B cell (primary cell): Measurements from ENCODE around the gene ANKLE1.

Source experiments
- EZH2 ChIP-seq: IDR thresholded peaks from 2 replicates; pipeline ENCODE4 v1.6.1; 2012; ENCODE audit warnings: borderline replicate concordance, low read depth, mild to moderate bottlenecking, moderate library complexity, low read length; ENCODE audit not compliant: insufficient read depth, poor library complexity, severe bottlenecking
- TF ChIP-seq, protein P1 (sequence below): fragments of 200-600 bp; IDR thresholded peaks from one replicate; pipeline ENCODE4 v1.8.0; 2022; ENCODE audit warnings: antibody characterized with exemption, mild to moderate bottlenecking

DNA sequence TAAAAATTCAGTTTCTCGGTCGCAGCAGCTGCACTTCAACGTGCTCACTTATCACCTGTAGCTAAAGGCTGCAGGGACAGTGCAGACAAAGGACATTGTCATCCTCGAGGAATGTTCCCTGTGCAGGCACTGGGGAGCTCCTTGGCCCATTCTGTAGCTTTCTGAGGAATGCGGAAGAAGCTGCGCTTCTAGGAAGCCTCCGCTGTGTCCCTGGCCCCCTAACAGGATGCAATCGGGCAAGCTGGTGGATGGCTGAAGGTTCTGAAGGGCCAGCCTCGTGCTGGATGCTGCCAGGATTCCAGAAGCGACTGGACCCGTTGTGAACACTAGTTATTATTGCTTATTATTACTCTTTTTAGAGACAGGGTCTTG is 44.9 kb downstream of the ANKLE1 start:
- TF ChIP-seq, protein P1, sequence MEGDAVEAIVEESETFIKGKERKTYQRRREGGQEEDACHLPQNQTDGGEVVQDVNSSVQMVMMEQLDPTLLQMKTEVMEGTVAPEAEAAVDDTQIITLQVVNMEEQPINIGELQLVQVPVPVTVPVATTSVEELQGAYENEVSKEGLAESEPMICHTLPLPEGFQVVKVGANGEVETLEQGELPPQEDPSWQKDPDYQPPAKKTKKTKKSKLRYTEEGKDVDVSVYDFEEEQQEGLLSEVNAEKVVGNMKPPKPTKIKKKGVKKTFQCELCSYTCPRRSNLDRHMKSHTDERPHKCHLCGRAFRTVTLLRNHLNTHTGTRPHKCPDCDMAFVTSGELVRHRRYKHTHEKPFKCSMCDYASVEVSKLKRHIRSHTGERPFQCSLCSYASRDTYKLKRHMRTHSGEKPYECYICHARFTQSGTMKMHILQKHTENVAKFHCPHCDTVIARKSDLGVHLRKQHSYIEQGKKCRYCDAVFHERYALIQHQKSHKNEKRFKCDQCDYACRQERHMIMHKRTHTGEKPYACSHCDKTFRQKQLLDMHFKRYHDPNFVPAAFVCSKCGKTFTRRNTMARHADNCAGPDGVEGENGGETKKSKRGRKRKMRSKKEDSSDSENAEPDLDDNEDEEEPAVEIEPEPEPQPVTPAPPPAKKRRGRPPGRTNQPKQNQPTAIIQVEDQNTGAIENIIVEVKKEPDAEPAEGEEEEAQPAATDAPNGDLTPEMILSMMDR, result no peak
- no peak for TF ChIP-seq EZH2
